Nephron progenitor cell (in vitro differentiated cells): ENCODE results near the gene CFL1.

Experiments
- DNase-seq: peaks from one replicate; pipeline ENCODE4 v3.0.0; 2021
- H3K27ac Mint-ChIP-seq: 2 replicates; pipeline ENCODE4 v1.8.0; 2021; ENCODE audit warnings: mild to moderate bottlenecking, moderate library complexity, mixed read lengths
- H3K27me3 Mint-ChIP-seq: 2 replicates; pipeline ENCODE4 v1.8.0; 2021; ENCODE audit warnings: mild to moderate bottlenecking, low read depth, mixed read lengths; ENCODE audit not compliant: poor library complexity
- H3K36me3 Mint-ChIP-seq: 2 replicates; pipeline ENCODE4 v1.8.0; 2021; ENCODE audit warnings: low read depth, mixed read lengths
- H3K4me1 Mint-ChIP-seq: 2 replicates; pipeline ENCODE4 v1.8.0; 2021; ENCODE audit warnings: mixed read lengths
- H3K4me3 Mint-ChIP-seq: 2 replicates; pipeline ENCODE4 v1.8.0; 2021; ENCODE audit warnings: mild to moderate bottlenecking, moderate library complexity, mixed read lengths
- H3K9me3 Mint-ChIP-seq: 2 replicates; pipeline ENCODE4 v1.8.0; 2021; ENCODE audit warnings: mild to moderate bottlenecking, moderate library complexity, mixed read lengths
- TF ChIP-seq, protein P1 (sequence below): fragments of 200-600 bp; sonication (generic); IDR thresholded peaks from 2 replicates; pipeline ENCODE4 v1.5.0; 2021; ENCODE audit warnings: antibody characterized with exemption

Gene CFL1

GRCh38 chr11:65856689-65857499, 1.1 kb downstream of the CFL1 start:
- Mint-ChIP-seq H3K9me3 (peaks cover 3% of the 10 kb centered on the region), H3K4me1 (peaks cover 52% of the 10 kb centered on the region), H3K27me3 (peaks cover 5% of the 10 kb centered on the region), H3K27ac (peak overlapping the region; percentile 97), H3K36me3 (peaks cover 44% of the 10 kb centered on the region), H3K4me3 (peak overlapping the region; percentile 93)
- DNase-seq = peak; percentile 72
- TF ChIP-seq, protein P1, sequence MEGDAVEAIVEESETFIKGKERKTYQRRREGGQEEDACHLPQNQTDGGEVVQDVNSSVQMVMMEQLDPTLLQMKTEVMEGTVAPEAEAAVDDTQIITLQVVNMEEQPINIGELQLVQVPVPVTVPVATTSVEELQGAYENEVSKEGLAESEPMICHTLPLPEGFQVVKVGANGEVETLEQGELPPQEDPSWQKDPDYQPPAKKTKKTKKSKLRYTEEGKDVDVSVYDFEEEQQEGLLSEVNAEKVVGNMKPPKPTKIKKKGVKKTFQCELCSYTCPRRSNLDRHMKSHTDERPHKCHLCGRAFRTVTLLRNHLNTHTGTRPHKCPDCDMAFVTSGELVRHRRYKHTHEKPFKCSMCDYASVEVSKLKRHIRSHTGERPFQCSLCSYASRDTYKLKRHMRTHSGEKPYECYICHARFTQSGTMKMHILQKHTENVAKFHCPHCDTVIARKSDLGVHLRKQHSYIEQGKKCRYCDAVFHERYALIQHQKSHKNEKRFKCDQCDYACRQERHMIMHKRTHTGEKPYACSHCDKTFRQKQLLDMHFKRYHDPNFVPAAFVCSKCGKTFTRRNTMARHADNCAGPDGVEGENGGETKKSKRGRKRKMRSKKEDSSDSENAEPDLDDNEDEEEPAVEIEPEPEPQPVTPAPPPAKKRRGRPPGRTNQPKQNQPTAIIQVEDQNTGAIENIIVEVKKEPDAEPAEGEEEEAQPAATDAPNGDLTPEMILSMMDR = no peak

DNA sequence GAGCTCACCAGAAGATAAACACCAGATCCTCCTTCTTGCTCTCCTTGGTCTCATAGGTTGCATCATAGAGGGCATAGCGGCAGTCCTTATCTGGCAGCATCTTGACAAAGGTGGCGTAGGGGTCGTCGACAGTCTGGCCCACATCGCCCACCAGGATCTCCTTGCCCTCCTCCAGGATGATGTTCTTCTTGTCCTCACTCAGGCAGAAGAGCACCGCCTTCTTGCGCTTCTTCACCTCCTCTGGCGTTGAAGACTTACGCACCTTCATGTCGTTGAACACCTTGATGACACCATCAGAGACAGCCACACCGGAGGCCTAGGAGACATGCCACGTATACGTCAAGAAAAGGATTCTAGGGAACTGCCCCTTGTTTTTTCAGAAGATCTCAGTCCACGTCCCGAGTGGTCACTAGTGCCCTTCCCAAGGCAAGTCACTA, 2.0 kb downstream of the CFL1 start:
- Mint-ChIP-seq H3K9me3 (peaks cover 4% of the 10 kb centered on the region), H3K4me1 (peaks cover 43% of the 10 kb centered on the region), H3K4me3 (peak overlapping the region; percentile 93), H3K36me3 (peaks cover 51% of the 10 kb centered on the region), H3K27ac (peak overlapping the region; percentile 97), H3K27me3 (peaks cover 5% of the 10 kb centered on the region)
- no peak for DNase-seq
- TF ChIP-seq, protein P1 = no peak

- TF ChIP-seq, protein P1 = no peak
- Mint-ChIP-seq H3K36me3 (peaks cover 51% of the 10 kb centered on the region), H3K9me3 (peaks cover 4% of the 10 kb centered on the region), H3K4me1 (peaks cover 44% of the 10 kb centered on the region), H3K27me3 (peaks cover 5% of the 10 kb centered on the region), H3K27ac (peak overlapping the region; percentile 62), H3K4me3 (peak overlapping the region; percentile 93)
- no peak for DNase-seq
These were observed 2.8 kb downstream of the CFL1 start for GRCh38 chr11:65854852-65855837.

GRCh38 chr11:65854161-65854592, 3.8 kb downstream of the CFL1 start:
- Mint-ChIP-seq H3K27me3 (peaks cover 5% of the 10 kb centered on the region), H3K4me3 (peak overlapping the region; percentile 73), H3K36me3 (peaks cover 51% of the 10 kb centered on the region), H3K9me3 (peaks cover 4% of the 10 kb centered on the region), H3K4me1 (peaks cover 47% of the 10 kb centered on the region), H3K27ac (no peak overlapping the region)
- TF ChIP-seq, protein P1 = no peak
- DNase-seq = no peak

DNA sequence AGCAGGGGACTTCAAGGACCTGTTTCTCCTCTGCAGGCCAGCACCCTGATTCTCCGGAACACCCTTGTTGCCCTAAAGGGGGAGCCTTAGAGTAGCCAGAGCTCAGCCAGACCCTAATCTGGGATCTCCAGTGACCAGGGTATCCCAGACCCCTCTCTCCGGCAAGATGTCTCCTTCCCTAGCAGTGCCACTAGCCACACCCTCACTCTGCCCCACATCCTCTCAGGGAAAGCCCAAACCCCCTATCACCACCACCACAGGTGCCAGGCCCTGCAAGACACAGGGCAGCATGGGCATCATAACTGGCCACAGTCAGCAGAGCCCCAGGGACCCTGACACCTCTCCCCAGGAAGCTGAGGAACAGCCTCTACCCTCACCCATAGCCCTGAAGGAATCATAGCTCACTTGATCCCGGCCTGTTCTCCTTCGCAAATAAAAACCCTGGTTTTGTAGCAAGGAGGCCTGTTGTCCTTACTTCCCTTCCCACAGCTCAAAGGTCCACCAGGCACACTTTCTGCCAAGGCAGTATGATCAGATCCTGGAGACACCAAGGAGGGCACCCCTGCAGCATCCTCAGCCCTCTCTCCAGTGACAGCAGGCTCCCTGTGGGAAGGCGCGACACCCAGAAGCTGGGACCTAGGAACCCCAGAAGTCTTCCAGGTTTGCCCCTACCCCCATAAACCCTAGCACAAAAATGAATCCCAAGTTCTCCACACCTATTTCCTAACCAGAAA, 4.6 kb downstream of the CFL1 start:
- TF ChIP-seq, protein P1 = no peak
- peaks cover 51% of the 10 kb centered on the region for H3K36me3 Mint-ChIP-seq
- H3K9me3 Mint-ChIP-seq = peaks cover 4% of the 10 kb centered on the region
- no peak overlapping the region for H3K4me3 Mint-ChIP-seq
- DNase-seq = no peak
- peaks cover 5% of the 10 kb centered on the region for H3K27me3 Mint-ChIP-seq
- peaks cover 42% of the 10 kb centered on the region for H3K4me1 Mint-ChIP-seq
- H3K27ac Mint-ChIP-seq = peak overlapping the region; percentile 92
